ENCODE data around the gene PRRT1B.

- TF ChIP-seq EZH2 (IDR thresholded peaks at IDR 0.05; ENCODE audit: insufficient read depth, poor library complexity, severe bottlenecking) (no peak), EZH2phosphoT487 (IDR thresholded peaks at IDR 0.05; ENCODE audit: insufficient read depth, low read depth) (no peak)
These were observed 17.1 kb upstream of the PRRT1B start for GRCh38 chr9:131528186-131528585.
